ENCODE measurements around the gene RTP2. TPM values are rescaled to one million over a fixed set of nuclear protein-coding genes. Genes with fewer than 3 reads are reported as not detected.

The RTP2 gene, protein sequence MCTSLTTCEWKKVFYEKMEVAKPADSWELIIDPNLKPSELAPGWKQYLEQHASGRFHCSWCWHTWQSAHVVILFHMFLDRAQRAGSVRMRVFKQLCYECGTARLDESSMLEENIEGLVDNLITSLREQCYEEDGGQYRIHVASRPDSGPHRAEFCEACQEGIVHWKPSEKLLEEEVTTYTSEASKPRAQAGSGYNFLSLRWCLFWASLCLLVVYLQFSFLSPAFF
- not detected for polyA plus RNA-seq

DNA sequence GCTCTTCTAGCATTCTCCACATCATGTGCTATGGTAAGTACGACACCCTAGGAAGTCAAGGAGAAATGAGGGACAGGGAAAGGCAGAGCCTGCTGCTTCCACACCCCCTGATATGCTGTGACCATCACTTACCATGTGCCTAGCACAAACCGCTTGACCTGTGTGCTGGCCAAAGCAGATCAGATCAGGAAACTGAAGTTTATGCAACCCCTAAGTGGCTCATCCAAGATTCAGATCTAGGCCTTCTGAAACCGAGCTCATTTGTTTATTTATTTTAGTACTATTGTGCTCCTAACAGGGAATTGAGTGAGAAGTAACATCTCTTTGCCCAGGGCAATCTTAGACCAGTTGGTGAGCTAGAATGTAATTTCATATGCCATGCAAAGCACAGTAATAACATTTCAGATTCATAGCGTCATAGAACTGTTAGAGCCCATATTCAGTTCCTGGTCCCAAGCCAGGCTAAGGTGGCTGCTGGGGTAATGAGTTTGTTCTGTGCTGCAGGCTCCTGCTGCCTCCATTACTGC, at the start of gene RTP2:
RTP2 (minus strand) TSS at position 51 of the 527 bp plus-strand sequence. CDS start 429 bp downstream, outside the sequence.
- peaks cover 1 to 3% (median 2%) of the 10 kb centered on the region in 3 donors for H3K27me3 Mint-ChIP-seq (ENCODE audit: low read depth in 3 of 3)
- H3K4me1 Mint-ChIP-seq = no peaks in the 10 kb centered on the region
- no peak within 1 kb of the TSS for H3K4me3 Mint-ChIP-seq
- no peak within 1 kb of the TSS for H3K27ac Mint-ChIP-seq
- no peaks in the 10 kb centered on the region for H3K9me3 Mint-ChIP-seq
- DNase-seq = no peak
- H3K36me3 Mint-ChIP-seq = no peaks in the 10 kb centered on the region

DNA sequence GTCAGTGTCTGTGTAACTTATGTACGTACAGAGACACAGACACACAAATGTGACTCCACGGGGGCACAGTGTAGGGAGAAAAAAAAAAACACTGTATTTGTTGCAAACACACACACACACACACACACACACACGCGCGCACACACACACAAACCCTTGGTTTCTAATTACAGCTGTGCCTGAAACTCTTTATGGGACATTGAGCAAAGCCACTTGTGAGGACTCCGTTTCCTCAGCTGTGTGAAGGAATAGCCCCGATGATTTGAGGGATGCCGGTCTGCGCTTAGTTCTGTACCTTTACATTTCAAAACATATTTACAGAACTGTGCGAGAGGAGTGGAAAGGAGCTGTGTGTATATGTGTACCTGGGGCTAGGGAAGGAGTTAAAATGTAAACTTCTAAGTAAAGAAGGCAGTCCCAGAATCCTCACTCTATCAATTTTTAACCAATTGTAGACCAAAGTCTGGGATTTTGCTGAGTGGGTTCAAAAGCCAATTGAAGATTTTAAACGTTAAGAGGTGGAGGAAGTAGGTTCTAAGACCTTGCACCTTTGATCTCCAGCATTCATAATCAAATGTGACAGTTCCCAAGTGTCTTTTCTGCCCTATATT, 48.3 kb upstream of the RTP2 start:
- Mint-ChIP-seq H3K4me3 (no peak overlapping the region), H3K27ac (no peak overlapping the region), H3K9me3 (no peaks in the 10 kb centered on the region), H3K36me3 (no peaks in the 10 kb centered on the region), H3K4me1 (peaks cover 34 to 42% of the 10 kb centered on the region in 2 donors), H3K27me3 (ENCODE audit: low read depth in 3 of 3) (peaks cover 3 to 10% (median 5%) of the 10 kb centered on the region in 3 donors)
- no peak for DNase-seq

DNA sequence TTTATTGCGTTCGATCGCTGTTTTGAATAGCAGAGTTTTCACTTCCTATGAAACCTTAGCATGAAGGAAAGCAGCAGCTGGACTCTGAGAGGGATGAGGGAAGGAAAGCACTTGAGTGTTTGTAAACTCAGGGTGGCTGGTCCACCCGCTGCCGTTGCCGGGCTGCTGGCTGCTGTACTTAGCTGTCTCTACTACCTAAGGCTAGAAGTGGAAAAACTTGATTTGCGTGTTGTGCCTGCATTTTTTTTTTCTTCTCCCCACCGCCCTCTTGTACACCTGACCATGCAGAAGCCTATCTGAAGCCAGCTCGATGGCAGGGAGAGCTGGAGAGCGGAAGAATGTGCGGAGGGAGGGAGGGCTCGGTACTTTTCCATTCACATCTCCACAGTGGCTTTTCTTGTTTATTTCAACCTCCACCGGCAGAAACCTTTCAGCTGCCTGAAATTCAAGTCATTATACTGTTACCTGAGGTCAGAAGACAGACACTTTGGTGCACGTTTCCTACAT, 47.7 kb upstream of the RTP2 start:
- Mint-ChIP-seq H3K4me3 (no peak overlapping the region), H3K36me3 (no peaks in the 10 kb centered on the region)

DNA sequence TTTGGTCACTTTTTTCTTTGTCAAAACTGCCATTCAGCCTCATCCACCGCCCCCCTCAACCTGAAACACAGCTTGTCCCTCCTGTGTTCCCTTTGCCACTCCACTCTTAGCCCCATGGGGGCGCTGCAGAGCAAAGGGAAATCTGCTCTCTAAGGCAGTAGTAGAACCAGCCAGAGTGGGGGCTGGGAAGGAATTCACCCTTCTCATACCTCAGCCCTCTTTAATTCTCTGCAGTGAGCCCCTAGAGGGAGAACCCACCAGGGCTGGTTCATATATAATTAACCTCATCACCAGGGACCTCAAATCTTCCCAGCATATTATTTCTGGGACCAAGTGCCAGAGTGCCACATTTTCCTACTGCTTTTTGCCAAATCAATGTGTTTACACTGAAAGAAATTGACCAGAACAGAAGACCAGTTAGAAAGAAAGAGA, 45.7 kb upstream of the RTP2 start:
- H3K9me3 Mint-ChIP-seq = no peaks in the 10 kb centered on the region
- peaks cover 17 to 29% (median 17%) of the 10 kb centered on the region in 3 donors for H3K27me3 Mint-ChIP-seq (ENCODE audit: low read depth in 3 of 3)
- H3K4me1 Mint-ChIP-seq = peaks cover 38 to 47% of the 10 kb centered on the region in 2 donors
- peak overlapping the region; percentile 64 to 86 (median 72) for H3K4me3 Mint-ChIP-seq
- H3K27ac Mint-ChIP-seq = peak overlapping the region; percentile 83 to 99 (median 96)
- H3K36me3 Mint-ChIP-seq = no peaks in the 10 kb centered on the region
- DNase-seq = peak; percentile 81 to 82 (median 82)

More for the DNA sequence above, 47.7 kb upstream of the RTP2 start:
- Mint-ChIP-seq H3K27me3 (ENCODE audit: low read depth in 3 of 3) (peaks cover 8 to 15% (median 10%) of the 10 kb centered on the region in 3 donors), H3K27ac (peak overlapping the region in 1 of 6 donors; percentile 29), H3K4me1 (peaks cover 37 to 45% of the 10 kb centered on the region in 2 donors), H3K9me3 (no peaks in the 10 kb centered on the region)
- no peak for DNase-seq

DNA sequence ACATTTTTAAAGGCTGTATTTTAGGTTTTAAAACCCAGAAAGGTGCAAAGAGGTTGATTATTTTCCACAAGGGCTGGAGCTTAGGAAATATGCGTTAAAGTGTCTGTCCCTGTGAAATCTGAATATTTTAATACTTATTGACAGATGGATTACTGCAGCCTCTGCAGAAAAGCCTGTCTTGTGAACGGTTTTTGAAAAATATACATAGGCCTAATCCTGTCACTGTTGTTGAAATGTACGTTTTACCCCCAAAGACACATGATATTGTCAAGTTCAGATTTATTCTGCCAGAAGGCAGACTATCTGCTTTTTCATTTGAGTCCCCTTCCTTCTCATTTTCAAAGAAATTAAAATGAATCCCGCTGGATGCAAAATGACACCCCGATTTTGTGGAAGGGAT, 45.1 kb upstream of the RTP2 start:
- no peaks in the 10 kb centered on the region for H3K36me3 Mint-ChIP-seq
- DNase-seq = no peak
- H3K27me3 Mint-ChIP-seq (ENCODE audit: low read depth in 3 of 3) = peaks cover 17 to 29% (median 17%) of the 10 kb centered on the region in 3 donors
- peaks cover 43 to 52% of the 10 kb centered on the region in 2 donors for H3K4me1 Mint-ChIP-seq
- H3K9me3 Mint-ChIP-seq = no peaks in the 10 kb centered on the region
- H3K4me3 Mint-ChIP-seq = peak overlapping the region in 3 of 5 donors; percentile 64 to 95 (median 86)
- peak overlapping the region; percentile 96 to 100 (median 99) for H3K27ac Mint-ChIP-seq

DNA sequence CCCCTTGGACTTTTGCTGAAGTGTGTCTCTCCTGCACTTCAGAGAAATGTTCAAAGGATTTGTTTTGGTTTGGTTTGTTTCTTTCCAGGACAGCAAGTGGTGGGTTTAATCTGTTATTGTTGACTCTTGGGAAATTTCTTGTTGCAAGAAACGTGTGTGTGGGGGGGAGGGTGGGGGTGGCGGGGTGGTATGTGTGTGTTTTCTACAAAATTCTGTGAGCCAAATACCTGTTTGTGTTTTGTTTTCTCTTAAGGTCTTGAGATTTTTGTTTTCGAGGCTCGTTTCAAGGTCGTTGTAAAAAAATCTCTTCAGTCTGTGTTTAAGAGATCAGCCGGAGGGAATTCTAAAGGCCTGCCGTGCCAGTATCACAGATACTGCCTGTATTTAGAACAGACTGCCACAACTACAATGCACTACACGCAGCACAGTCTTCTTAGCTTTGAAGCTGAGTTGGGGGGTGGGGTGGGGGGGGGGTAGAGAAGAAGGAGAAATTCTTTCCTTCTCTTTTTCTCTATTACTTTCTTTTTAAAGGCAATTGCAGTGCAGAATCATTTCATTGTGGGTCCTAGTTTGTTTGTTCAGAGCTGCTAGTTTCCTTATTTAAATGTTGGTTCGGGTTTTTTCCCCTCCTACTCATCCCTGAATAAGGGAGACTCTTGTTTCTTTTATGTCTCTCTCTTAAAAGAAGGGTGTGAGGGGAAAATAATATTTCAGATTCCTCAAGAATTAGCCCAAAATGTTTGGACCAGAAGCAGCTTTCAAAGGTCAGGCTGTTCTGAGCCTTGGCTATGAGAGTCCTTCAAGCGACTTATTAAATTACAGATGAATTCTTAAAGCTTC, 44.3 kb upstream of the RTP2 start:
- H3K36me3 Mint-ChIP-seq = no peaks in the 10 kb centered on the region
- H3K27me3 Mint-ChIP-seq (ENCODE audit: low read depth in 3 of 3) = peaks cover 17 to 29% (median 21%) of the 10 kb centered on the region in 3 donors
- H3K9me3 Mint-ChIP-seq = no peaks in the 10 kb centered on the region
- peak overlapping the region; percentile 95 to 99 (median 96) for H3K4me3 Mint-ChIP-seq
- no peak for DNase-seq
- H3K27ac Mint-ChIP-seq = peak overlapping the region; percentile 96 to 100 (median 99)
- H3K4me1 Mint-ChIP-seq = peaks cover 52 to 61% of the 10 kb centered on the region in 2 donors

DNA sequence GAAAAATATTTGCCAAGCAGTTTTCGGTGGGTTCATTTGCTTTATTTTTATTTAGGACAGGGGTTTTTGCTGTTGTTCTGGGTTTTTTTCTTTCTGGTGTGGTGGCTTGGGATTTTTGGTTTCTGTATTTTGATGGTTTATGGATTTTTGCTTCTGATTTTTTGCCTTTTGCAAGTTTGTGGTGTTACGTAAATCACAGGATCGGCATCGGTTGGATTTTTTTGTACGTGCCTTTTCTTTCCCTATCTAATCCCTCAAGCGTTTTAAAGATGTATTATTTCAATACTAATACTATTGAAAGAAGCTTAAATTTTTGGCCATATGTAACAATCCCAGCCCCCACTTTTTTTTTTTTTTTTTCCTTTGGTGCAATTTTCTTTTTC, 43.7 kb upstream of the RTP2 start:
- H3K4me3 Mint-ChIP-seq = peak overlapping the region; percentile 95 to 99 (median 96)
- H3K36me3 Mint-ChIP-seq = no peaks in the 10 kb centered on the region
- DNase-seq = no peak
- peaks cover 58 to 66% of the 10 kb centered on the region in 2 donors for H3K4me1 Mint-ChIP-seq
- peaks cover 17 to 29% (median 28%) of the 10 kb centered on the region in 3 donors for H3K27me3 Mint-ChIP-seq (ENCODE audit: low read depth in 3 of 3)
- H3K9me3 Mint-ChIP-seq = no peaks in the 10 kb centered on the region
- H3K27ac Mint-ChIP-seq = peak overlapping the region; percentile 96 to 100 (median 99)

DNA sequence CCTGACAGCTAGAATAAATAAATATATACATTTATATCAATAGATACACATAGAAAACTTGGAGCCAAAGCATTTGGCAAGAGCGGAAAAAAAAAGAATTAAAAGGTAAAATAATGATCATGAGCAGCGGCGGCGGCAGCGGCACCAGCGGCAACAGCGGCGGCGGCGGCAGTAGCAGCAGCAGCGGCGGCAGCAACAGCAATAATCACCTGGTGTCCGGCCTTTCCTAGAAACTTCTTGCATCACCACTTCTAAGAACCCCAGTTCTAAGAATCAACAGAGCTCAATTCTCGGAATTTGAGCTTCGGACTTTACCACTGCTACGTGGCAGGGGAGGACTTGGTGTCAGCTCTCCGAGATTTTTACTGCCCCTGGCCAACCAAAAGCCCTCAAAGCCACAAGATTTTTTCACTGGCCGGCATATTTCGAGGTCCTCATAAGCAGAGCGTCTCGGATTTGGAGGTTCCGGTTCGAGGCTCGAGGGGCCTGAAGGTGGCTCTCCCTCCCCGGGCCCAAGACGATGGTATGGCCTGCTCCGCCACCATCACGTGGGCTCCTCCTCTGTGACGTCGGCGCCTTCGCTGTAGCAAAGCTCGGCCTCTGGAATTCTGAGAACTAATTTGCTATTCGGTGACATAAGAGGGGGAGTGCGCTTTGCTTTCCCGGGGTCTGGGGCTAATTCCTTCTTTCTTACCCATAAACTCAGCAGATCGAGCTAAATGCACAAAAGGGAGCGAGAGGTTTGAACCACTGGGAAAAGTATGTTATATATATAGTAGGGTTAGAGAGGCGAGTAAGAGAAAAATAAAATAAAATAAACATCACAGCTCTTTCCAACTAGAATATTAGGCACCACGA, 43.1 kb upstream of the RTP2 start, which contains the start of gene BCL6:
BCL6 (minus strand) TSS at position 268 of the 858 bp plus-strand sequence. CDS start 11,775 bp downstream, outside the sequence.
- Mint-ChIP-seq H3K4me3 (peak within 1 kb of the TSS; percentile 95 to 99 (median 96)), H3K27ac (peak within 1 kb of the TSS; percentile 96 to 100 (median 99)), H3K4me1 (peaks cover 63 to 66% of the 10 kb centered on the region in 2 donors), H3K9me3 (no peaks in the 10 kb centered on the region), H3K27me3 (ENCODE audit: low read depth in 3 of 3) (peaks cover 17 to 33% (median 30%) of the 10 kb centered on the region in 3 donors), H3K36me3 (no peaks in the 10 kb centered on the region)
- DNase-seq = peak; percentile 92 to 95 (median 94)

DNA sequence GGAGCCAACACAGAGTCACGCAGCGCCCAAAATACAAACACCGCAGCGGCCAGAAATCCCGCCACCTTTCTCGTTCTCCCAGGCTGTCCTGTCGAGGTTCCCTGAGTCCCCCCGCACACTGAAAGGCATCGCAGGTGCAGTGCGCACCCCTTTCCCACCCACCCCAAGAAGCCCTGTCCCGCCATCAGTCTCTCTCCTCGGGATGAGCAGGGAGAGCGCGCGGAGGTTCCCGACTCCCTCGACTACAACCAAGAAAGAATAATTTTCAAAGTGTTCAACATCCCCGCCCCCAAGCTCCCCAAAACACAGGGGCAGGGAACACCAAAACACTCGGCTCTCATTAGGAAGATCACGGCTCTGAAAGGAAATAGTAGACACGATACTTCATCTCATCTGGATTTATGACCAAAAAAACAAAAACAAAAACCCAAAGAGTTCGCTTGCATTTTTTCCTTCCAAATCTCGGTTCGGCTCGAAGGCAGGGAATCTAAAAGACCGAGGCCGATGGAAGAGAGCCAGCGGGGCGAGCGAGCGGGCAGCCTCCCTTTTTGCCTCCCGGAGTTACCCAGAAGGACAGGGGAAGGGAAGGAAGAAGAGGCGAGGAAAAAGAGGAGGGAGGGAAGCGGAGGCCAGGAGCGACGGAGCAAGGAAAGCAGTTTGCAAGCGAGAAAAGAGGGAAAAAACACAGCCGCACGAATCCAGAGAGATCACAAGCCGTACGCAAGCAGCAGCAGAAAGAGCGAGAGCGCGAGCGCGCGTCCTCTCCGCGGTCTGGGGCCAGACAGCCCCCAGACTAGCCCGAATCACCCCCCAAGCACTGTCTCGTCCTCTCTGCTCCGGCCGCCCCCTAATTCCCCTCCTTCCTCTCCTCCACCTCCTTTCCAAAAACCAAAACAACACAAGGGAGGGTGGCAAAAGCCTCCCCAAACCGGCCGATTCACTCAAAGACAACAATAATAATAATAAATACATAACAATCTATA, 42.1 kb upstream of the RTP2 start:
- peak overlapping the region; percentile 96 to 100 (median 99) for H3K27ac Mint-ChIP-seq
- DNase-seq = peak; percentile 62 to 66 (median 65)
- no peaks in the 10 kb centered on the region for H3K36me3 Mint-ChIP-seq
- H3K4me3 Mint-ChIP-seq = peak overlapping the region; percentile 95 to 99 (median 96)
- peaks cover 17 to 36% (median 28%) of the 10 kb centered on the region in 3 donors for H3K27me3 Mint-ChIP-seq (ENCODE audit: low read depth in 3 of 3)
- no peaks in the 10 kb centered on the region for H3K9me3 Mint-ChIP-seq
- peaks cover 71 to 75% of the 10 kb centered on the region in 2 donors for H3K4me1 Mint-ChIP-seq

DNA sequence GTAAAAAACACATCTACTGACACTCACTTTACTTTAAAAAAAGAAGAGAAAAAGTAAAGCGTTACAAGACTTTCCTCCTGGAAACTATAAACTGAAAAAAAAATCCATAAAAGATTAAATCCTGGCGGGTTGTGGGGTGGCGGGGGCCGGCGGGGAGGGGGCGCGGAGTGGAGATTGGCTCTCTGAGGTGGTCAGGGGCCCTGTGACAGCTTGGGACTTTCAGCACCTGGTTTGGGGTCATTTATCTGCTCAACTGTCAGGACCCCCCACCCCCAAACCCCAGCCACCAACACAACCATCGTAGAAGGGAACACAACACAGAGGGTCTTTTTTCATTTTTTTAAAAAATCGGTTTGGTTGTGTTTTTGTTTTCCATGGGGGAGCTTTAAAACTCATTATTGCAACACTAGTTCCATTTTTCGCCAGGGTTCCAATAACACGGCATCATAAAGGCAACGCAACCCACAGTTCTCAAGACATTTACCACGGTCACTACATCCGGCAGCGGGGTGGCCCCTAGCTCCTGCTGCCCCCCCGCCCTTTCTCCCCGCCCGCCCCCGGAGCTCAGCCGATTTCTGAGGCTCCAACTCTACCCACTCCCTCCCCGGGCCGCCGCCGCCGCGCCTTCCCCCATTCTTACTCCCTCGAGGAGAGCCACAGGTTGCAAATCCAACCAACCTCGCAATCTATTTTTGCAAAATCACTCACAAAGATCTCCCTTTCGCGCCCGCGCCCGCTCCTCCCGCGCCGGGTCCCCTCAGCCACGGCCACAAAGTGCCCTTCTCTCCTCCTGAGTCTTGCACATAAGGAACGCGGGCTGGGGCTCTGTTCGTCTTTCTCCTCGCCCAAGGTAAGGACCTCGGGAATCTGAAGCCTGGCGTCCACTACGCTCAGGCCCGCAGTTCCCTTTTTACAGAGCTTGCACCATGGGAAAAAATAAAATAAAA, 41.1 kb upstream of the RTP2 start:
- no peaks in the 10 kb centered on the region for H3K9me3 Mint-ChIP-seq
- peaks cover 73 to 76% of the 10 kb centered on the region in 2 donors for H3K4me1 Mint-ChIP-seq
- H3K27ac Mint-ChIP-seq = peak overlapping the region; percentile 96 to 100 (median 99)
- DNase-seq = peak; percentile 48 to 54 (median 49)
- H3K36me3 Mint-ChIP-seq = no peaks in the 10 kb centered on the region
- peak overlapping the region; percentile 95 to 99 (median 96) for H3K4me3 Mint-ChIP-seq
- peaks cover 17 to 42% (median 32%) of the 10 kb centered on the region in 3 donors for H3K27me3 Mint-ChIP-seq (ENCODE audit: low read depth in 3 of 3)

Data from immature natural killer cell (primary cell).